H1 (cell line): Measurements from ENCODE around the gene NHSL2.

Experiments used
- BACH1 ChIP-seq: IDR thresholded peaks from 2 replicates; pipeline ENCODE4 v1.6.1; 2012; ENCODE audit warnings: low read length, improper control_type of control experiment
- SIN3A ChIP-seq, 2 experiments: IDR thresholded peaks in 1 of 2; conservative IDR thresholded peaks in 1 of 2; 2 replicates each; pipeline ENCODE4 v1.6.1; 2011 to 2012; ENCODE audit warnings: low read length in 2 of 2, improper control_type of control experiment in 1 of 2, low read depth in 1 of 2, mild to moderate bottlenecking in 1 of 2
- SP1 ChIP-seq: IDR thresholded peaks from 2 replicates; pipeline ENCODE4 v1.6.1; 2011; ENCODE audit warnings: low read depth, low read length
- TF ChIP-seq, protein P1 (sequence below): IDR thresholded peaks from 2 replicates; pipeline ENCODE4 v1.6.1; 2012; ENCODE audit warnings: inconsistent platforms
- TF ChIP-seq, protein P2 (sequence below): IDR thresholded peaks from 2 replicates; pipeline ENCODE4 v1.6.1; 2011; ENCODE audit warnings: low read depth, mild to moderate bottlenecking, low read length; ENCODE audit not compliant: insufficient read depth

DNA sequence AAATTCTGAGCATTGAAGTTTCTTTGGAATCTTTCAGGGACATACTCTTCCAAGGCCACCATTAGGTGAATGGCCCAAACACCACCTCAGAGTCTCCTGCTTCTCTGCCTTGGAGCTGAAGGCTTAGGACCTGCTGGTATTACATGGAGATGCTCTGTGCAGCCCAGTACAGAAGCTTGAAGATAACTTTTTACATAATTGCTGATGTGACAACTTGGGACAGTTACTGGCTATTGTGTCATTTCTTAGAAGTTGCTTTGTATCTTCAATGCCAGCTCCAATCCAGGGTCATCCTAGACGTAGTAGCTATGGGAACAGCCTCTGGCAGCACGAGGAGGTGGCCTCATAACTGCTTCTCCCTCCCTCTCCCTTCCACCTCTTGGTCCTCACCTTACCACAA is 160.6 kb downstream of the NHSL2 start:
- TF ChIP-seq, protein P1, sequence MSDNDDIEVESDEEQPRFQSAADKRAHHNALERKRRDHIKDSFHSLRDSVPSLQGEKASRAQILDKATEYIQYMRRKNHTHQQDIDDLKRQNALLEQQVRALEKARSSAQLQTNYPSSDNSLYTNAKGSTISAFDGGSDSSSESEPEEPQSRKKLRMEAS, result no peak
- TF ChIP-seq BACH1, result no peak
- no peak for TF ChIP-seq SP1
- TF ChIP-seq, protein P2, sequence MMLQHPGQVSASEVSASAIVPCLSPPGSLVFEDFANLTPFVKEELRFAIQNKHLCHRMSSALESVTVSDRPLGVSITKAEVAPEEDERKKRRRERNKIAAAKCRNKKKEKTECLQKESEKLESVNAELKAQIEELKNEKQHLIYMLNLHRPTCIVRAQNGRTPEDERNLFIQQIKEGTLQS, result no peak
- no peak for TF ChIP-seq SIN3A (conservative IDR thresholded peaks at IDR 0.05 in 1 of 2, IDR thresholded peaks at IDR 0.05 in 1 of 2; ENCODE audit: low read depth in 1 of 2, low read length in 2 of 2)
